Heart right ventricle (tissue), 16 donors: ENCODE data around the gene ZNF565. TPM values are rescaled to one million over a fixed set of nuclear protein-coding genes. Genes with fewer than 3 reads are reported as not detected.
A peak's percentile ranks its signal among the peaks of the same experiment; 100 is the strongest.

Experiments
- ATAC-seq, 8 donors: fragments of 200-7000 bp; cut with Tn5 transposase; one replicate each; pipeline ENCODE4 v1.9.1; 2020; ENCODE audit warnings: mild to moderate bottlenecking in 8 of 8, moderate library complexity in 8 of 8, moderate number of reproducible peaks in 1 of 8
- DNase-seq, 2 donors: peaks; one replicate each; pipeline ENCODE4 v3.0.0-alpha.2; 2020
- H3K27ac ChIP-seq, 10 donors: fragments of 200-600 bp; sonication (generic) in 2 of 10; one replicate each; pipeline versions ENCODE4 v1.5.0 to v1.8.0; 2020 to 2022; ENCODE audit warnings: mild to moderate bottlenecking in 3 of 10
- H3K27me3 ChIP-seq, 7 donors: fragments of 200-600 bp; one replicate each; pipeline ENCODE4 v1.8.0; 2021 to 2022; ENCODE audit warnings: mild to moderate bottlenecking in 2 of 7
- H3K36me3 ChIP-seq, 9 donors: fragments of 200-600 bp; sonication (generic) in 1 of 9; one replicate each; pipeline versions ENCODE4 v1.5.0 to v1.8.0; 2020 to 2022; ENCODE audit warnings: mild to moderate bottlenecking in 2 of 9
- H3K4me1 ChIP-seq, 9 donors: fragments of 200-600 bp; sonication (generic) in 1 of 9; one replicate each; pipeline versions ENCODE4 v1.5.0 to v1.8.0; 2020 to 2022; ENCODE audit warnings: mild to moderate bottlenecking in 4 of 9
- H3K4me3 ChIP-seq, 10 donors: fragments of 200-600 bp; sonication (generic) in 2 of 10; one replicate each; pipeline versions ENCODE4 v1.5.0 to v1.8.0; 2020 to 2022; ENCODE audit warnings: mild to moderate bottlenecking in 7 of 10, moderate library complexity in 2 of 10
- H3K9me3 ChIP-seq, 11 donors: fragments of 200-600 bp in 10 of 11; sonication (generic) in 2 of 11; one replicate each; pipeline versions ENCODE4 v1.5.0 to v1.8.0; 2013 to 2022; ENCODE audit warnings: mild to moderate bottlenecking in 2 of 11, control low read depth in 1 of 11, moderate library complexity in 1 of 11
- CTCF ChIP-seq, 9 donors: fragments of 200-600 bp; sonication (generic) in 2 of 9; IDR thresholded peaks; one replicate each; pipeline versions ENCODE4 v1.5.0 to v1.8.0; 2021 to 2022; ENCODE audit warnings: antibody characterized with exemption in 9 of 9, mild to moderate bottlenecking in 5 of 9, moderate library complexity in 1 of 9
- WGBS, 2 donors: extraction: QIAGEN DNeasy Blood & Tissue Kit; methylation state at CpG; one replicate each; pipeline ENCODE4 v1.1.7; 2013; ENCODE audit warnings: inconsistent platforms in 1 of 2; 5-methylcytosine and 5-hydroxymethylcytosine counted together
- intact Hi-C, 10 donors: fragments of 100-400 bp; cut with DNase I; formaldehyde crosslinking; loops; one replicate each; pipeline versions ENCODE4 v1.11.1 to v1.14.2; 2022
- polyA plus RNA-seq, 2 donors: library from polyadenylated mRNA; stranded (reverse); fragments of 200-250 nt; gene quantifications; one replicate each; pipeline ENCODE4 v1.2.3, GENCODE V29; 2013
- total RNA-seq, 10 donors: library from RNA; stranded (reverse); fragmentation: NEBNext Ultra II Directional in 3 of 10; extraction: Animal tissue kit (Norgen Biotek cat#: 25700) in 3 of 10; gene quantifications; one replicate each; pipeline versions ENCODE4 v1.2.1 to v1.2.4, GENCODE V29; 2021 to 2023
- donor health status: Arrhythmogenic right ventricular cardiomyopathy.
- donor health status: ischemic (EF 13 %, LVEDD 7.1; RV severe dilation, severe dysfunction).
- donor health status: healthy with polysubstance abuse.
- donor health status: DM: no; HTN: yes; CAD: no.
- donor health status: DM: no; HTN: no; CAD: no.
- donor health status: ischemic (EF 25% LVEDD 6.9; RV normal size, moderate dysfunction).
- donor health status: ischemic (EF 25% LVEDD 5.7; RV mildly dilated, moderate dysfunction).
- donor health status: healthy.
- donor health status: DM: yes; HTN: yes; CAD: no.
- donor health status: Ischemic cardiomyopathy.
- donor health status: ischemic (EF 35%, LVEDD 5.7; RV mildly dilated, moderate dysfunction).
- donor health status: nonischemic (EF 11% LVEDD 7.7; RV severe dilation, severe dysfunction).
- donor health status: DM: yes; HTN: yes; CAD: no.
- donor health status: PGD.
- donor health status: ischemic (EF 29% LVEDD 5.4; RV normal size, mild dysfunction).
- donor health status: nonischemic (EF 23%, LVEDD 6.1; RV moderate dilation, normal function).

The ZNF565 gene
- total and polyA plus RNA-seq, 12 donors, result 2.2 to 5.1 (median 3.5) TPM

GRCh38 chr19:36257520-36257876, 43.0 kb upstream of the ZNF565 start:
- no peaks in the 10 kb centered on the region for H3K27me3 ChIP-seq
- peak overlapping the region in 1 of 10 donors; percentile 22 for H3K27ac ChIP-seq
- 5 to 7% methylated on average over 37 of the region's 37 CpGs for WGBS, 2 donors
- peaks cover 0 to 4% (median 0%) of the 10 kb centered on the region in 9 donors for H3K4me1 ChIP-seq
- H3K9me3 ChIP-seq, result peaks cover 0 to 18% (median 0%) of the 10 kb centered on the region in 11 donors
- TF ChIP-seq CTCF (IDR thresholded peaks at IDR 0.05), result no peak
- peak; percentile 44 to 84 (median 74) for ATAC-seq
- peak overlapping the region; percentile 36 to 75 (median 61) for H3K4me3 ChIP-seq
- intact Hi-C loops, result no loop called here
- peak in 1 of 2 donors; percentile 59 for DNase-seq
- H3K36me3 ChIP-seq, result no peaks in the 10 kb centered on the region

GRCh38 chr19:36256853-36257519, 42.5 kb upstream of the ZNF565 start:
- peaks cover 0 to 18% (median 0%) of the 10 kb centered on the region in 11 donors for H3K9me3 ChIP-seq
- 61 to 62% methylated on average over 42 of the region's 42 CpGs for WGBS, 2 donors
- DNase-seq, result no peak
- peak overlapping the region in 1 of 10 donors; percentile 22 for H3K27ac ChIP-seq
- ATAC-seq, result peak in 2 of 8 donors; percentile 32 to 49
- no peaks in the 10 kb centered on the region for H3K36me3 ChIP-seq
- TF ChIP-seq CTCF (IDR thresholded peaks at IDR 0.05), result no peak
- peak overlapping the region; percentile 36 to 75 (median 61) for H3K4me3 ChIP-seq
- peaks cover 0 to 4% (median 0%) of the 10 kb centered on the region in 9 donors for H3K4me1 ChIP-seq
- intact Hi-C loops, result no loop called here
- no peaks in the 10 kb centered on the region for H3K27me3 ChIP-seq

- Histone ChIP-seq H3K27ac (no peak overlapping the region), H3K27me3 (no peaks in the 10 kb centered on the region), H3K4me1 (peaks cover 0 to 4% (median 0%) of the 10 kb centered on the region in 9 donors), H3K9me3 (peaks cover 0 to 18% (median 0%) of the 10 kb centered on the region in 11 donors), H3K4me3 (no peak overlapping the region), H3K36me3 (no peaks in the 10 kb centered on the region)
- intact Hi-C loops, result no loop called here
- ATAC-seq (no peak), DNase-seq (no peak)
- WGBS, 2 donors, result 97% methylated on average over 15 of the region's 15 CpGs
- TF ChIP-seq CTCF (IDR thresholded peaks at IDR 0.05), result no peak
These were observed 41.6 kb upstream of the ZNF565 start for GRCh38 chr19:36256064-36256463.

GRCh38 chr19:36255316-36255715, 40.9 kb upstream of the ZNF565 start:
- H3K4me1 ChIP-seq, result peaks cover 0 to 4% (median 0%) of the 10 kb centered on the region in 9 donors
- H3K36me3 ChIP-seq, result no peaks in the 10 kb centered on the region
- no peak for TF ChIP-seq CTCF (IDR thresholded peaks at IDR 0.05)
- WGBS, 2 donors, result 97% methylated on average over 28 of the region's 28 CpGs
- DNase-seq (no peak), ATAC-seq (no peak)
- no peaks in the 10 kb centered on the region for H3K27me3 ChIP-seq
- H3K9me3 ChIP-seq, result peaks cover 0 to 20% (median 0%) of the 10 kb centered on the region in 11 donors
- H3K27ac ChIP-seq, result no peak overlapping the region
- no peak overlapping the region for H3K4me3 ChIP-seq
- intact Hi-C loops, result no loop called here
